Fibroblast of lung (primary cell): ENCODE measurements around the gene MYORG.

Experiments used
- CTCF ChIP-seq, 2 donors: IDR thresholded peaks in 1 of 2; conservative IDR thresholded peaks in 1 of 2; 1 replicate in 1 of 2; 2 replicates in 1 of 2; pipeline ENCODE4 v1.5.1; 2011 to 2012; ENCODE audit warnings: low read length in 2 of 2, control low read depth in 1 of 2, inconsistent platforms in 1 of 2, low read depth in 1 of 2, mild to moderate bottlenecking in 1 of 2
- EZH2 ChIP-seq: IDR thresholded peaks from 2 replicates; pipeline ENCODE4 v1.5.1; 2012; ENCODE audit warnings: low read length, control low read depth, mild to moderate bottlenecking; ENCODE audit errors: missing control alignments

GRCh38 chr9:34381323-34381722 lies 4.6 kb upstream of the MYORG start:
- no peak for TF ChIP-seq CTCF (conservative IDR thresholded peaks at IDR 0.05 in 1 of 2, IDR thresholded peaks at IDR 0.05 in 1 of 2; ENCODE audit: low read depth in 1 of 2, low read length in 2 of 2)
- peak; percentile 9 for TF ChIP-seq EZH2
